Mammary epithelial cell (primary cell): ENCODE results near the gene WTAP.

Experiments
- EZH2 ChIP-seq: IDR thresholded peaks from 2 replicates; pipeline ENCODE4 v1.6.1; 2012; ENCODE audit warnings: low read length, inconsistent platforms, borderline replicate concordance
- TF ChIP-seq, protein P1 (sequence below), 2 donors: IDR thresholded peaks in 1 of 2; conservative IDR thresholded peaks in 1 of 2; 2 replicates each; pipeline ENCODE4 v1.5.1; 2011 to 2012; ENCODE audit warnings: inconsistent platforms in 2 of 2, low read length in 2 of 2, mild to moderate bottlenecking in 2 of 2, control low read depth in 1 of 2, low read depth in 1 of 2; ENCODE audit not compliant: insufficient read depth in 1 of 2; ENCODE audit errors: extremely low read depth in 1 of 2

DNA sequence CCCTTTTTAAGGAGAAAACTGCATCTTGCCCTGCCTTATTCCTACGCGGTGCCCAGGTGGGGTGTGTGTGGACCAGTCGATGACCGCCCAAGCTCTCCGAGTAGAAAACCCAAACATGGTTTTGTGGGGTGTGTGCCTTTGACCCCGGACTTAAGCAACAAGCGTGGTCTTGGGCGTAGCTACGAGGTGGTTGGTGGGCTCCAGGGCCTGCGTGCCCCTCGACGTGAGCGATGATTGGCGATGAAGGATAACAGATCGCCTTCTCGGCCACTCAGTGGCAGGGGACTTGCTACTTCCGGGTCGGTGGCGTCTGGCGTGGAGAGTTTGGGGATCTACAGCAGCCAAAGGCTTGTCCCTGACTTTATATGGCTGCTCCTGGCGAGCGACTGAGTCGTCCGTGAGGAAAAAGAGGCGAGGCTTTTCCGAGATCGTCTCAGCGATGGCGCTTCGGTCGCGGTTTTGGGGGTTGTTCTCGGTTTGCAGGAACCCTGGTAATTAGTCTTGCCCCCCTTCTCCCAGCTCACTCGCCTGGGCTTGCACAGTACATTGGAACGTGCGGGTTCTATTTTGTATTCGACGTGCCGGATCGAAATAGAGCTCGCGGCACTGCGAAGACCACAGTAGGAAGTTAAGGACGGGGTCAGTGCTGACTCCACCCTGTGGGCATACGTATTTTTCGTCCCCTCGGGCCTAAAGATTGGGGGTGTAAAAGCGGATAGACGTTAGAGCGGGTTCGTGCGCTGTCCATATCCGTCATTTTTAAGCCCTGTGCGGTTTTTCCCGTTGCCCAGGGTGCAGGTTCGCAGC, 63.0 kb downstream of the WTAP start, which contains the start of gene MRPL18:
- TF ChIP-seq, protein P1, sequence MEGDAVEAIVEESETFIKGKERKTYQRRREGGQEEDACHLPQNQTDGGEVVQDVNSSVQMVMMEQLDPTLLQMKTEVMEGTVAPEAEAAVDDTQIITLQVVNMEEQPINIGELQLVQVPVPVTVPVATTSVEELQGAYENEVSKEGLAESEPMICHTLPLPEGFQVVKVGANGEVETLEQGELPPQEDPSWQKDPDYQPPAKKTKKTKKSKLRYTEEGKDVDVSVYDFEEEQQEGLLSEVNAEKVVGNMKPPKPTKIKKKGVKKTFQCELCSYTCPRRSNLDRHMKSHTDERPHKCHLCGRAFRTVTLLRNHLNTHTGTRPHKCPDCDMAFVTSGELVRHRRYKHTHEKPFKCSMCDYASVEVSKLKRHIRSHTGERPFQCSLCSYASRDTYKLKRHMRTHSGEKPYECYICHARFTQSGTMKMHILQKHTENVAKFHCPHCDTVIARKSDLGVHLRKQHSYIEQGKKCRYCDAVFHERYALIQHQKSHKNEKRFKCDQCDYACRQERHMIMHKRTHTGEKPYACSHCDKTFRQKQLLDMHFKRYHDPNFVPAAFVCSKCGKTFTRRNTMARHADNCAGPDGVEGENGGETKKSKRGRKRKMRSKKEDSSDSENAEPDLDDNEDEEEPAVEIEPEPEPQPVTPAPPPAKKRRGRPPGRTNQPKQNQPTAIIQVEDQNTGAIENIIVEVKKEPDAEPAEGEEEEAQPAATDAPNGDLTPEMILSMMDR (conservative IDR thresholded peaks at IDR 0.05 in 1 of 2, IDR thresholded peaks at IDR 0.05 in 1 of 2; ENCODE audit: extremely low read depth in 1 of 2, insufficient read depth in 1 of 2, low read depth in 1 of 2, low read length in 2 of 2), result no peak
- no peak for TF ChIP-seq EZH2
